Measurements from ENCODE around the gene RAX2.

RAX2 gene

GRCh38 chr19:3725640-3726310 is 46.3 kb downstream of the RAX2 start:
- no peak for DNase-seq (ENCODE audit: low read depth)

DNA sequence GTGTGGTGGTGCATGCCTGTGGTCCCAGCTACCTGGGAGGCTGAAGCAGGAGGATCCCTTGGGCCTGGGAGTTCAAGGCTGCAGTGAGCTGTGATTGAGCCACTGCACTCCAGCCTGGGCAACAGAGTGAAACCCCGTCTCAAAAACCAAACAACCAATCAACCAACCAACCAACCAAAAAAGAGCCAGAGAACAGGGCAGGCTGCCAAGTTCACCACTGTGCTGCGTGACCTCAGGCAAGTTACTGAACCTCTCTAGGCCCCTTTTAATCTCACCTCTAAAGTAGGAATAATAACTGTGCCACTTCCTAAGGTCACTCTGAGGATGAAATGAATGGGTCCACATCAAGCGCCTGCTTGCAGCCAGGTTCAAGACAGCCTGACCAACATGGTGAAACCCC is 46.9 kb downstream of the RAX2 start:
- DNase-seq (ENCODE audit: low read depth) = no peak

GRCh38 chr19:3723883-3724282 is 48.1 kb downstream of the RAX2 start:
- no peak for DNase-seq (ENCODE audit: low read depth)

DNA sequence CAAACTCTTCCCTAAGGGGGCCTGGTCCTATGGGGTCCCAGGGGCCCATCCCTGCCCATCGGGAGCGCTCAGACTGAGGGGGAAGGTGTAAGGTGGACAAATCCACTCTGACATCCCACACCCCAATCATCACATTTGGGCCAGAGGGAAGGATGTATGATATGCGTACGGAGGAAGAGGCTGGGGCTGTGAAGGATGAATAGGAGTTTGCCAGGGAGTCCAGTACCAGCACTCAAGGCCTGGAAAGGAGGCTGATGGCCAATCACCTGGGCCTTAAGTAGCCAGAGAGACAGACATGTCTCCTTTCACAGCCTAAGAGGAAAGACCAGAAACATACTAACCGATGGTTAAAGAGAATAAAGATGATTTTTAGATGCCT is 48.9 kb downstream of the RAX2 start:
- no peak for DNase-seq (ENCODE audit: low read depth)

DNA sequence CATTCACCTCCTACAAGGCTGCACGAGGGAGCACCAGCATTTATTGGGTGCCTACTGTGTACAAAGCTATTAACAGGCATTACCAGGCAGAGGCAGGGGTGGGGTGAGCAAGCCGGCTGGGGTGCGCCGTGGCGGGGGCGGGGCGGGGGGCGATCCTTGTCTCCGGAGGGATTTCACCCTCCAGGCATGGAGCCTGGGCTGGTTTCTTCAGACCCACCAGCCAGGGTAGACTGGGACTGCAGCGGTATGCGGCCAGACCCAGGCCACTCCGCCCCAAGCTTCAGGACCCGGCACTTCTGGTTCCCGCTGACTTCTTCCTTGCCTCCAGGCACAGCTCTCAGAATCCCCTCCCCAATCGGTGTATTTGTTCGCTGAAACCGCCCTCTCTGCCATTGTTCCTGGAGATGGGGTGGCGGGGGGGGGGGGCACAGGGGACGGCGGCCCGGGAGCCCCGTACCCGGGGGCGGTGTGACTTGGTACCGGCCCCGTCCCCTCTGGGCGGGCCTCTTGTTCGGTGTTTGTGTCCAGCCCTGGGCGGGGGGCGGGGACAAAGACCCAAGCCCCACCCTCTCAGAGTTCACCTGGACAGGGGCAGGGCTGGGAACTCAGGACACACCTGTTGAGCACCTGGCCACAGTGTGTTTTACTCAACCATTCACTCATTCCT is 49.5 kb downstream of the RAX2 start:
- no peak for DNase-seq (ENCODE audit: low read depth)

GRCh38 chr19:3721887-3722442 is 50.1 kb downstream of the RAX2 start:
- DNase-seq (ENCODE audit: low read depth) = no peak

GRCh38 chr19:3721131-3721886 is 50.7 kb downstream of the RAX2 start:
- DNase-seq (ENCODE audit: low read depth) = peak; percentile 67

DNA sequence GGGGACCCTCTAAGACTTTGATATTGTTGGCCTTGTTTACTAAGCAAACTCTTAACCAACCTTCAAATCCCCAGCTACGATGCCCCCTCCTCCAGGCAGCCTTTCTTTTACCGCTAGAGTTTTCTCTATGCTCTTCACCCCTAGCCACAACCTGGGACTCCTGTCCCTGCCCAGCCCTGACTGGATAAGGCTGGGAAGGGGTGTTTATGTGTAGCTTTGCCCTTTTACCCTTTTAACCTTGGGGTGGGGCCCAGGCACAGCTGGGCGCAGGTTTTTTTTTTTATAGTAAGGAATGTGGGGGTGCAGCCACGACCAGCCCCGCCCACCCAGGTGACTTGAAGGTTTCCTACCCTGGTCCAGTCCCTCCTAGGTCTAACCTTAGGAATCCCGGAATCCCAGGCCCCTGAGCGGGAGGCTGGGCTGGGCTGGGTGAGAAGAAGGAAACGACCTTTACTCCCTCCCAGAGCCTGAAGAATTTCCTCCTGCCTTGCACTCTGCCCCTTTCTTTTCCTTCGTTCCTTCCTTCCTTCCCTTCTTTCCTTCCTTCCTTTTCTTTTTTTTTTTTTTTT is 51.6 kb downstream of the RAX2 start:
- no peak for DNase-seq (ENCODE audit: low read depth)

DNA sequence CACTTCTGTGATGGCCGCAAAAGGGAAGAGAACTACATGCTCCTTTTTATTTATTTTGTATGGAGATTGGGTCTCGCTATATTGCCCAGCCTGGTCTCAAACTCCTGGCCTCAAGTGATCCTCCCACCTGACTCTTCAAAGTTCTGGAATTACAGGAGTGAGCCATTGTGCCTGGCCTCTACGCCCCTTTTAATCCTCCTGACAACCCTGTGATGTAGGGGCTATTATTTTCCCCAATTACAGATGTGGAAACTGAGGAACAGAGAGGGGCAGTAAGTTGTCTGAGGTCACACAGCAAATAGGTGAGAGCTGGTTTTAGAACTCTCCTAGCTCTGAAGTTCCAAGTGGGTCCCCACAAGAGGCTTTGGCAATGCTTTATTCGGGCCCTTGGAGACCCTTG is 52.2 kb downstream of the RAX2 start:
- DNase-seq (ENCODE audit: low read depth) = no peak

Measured in fibroblast of gingiva (primary cell).